Measurements from ENCODE around the gene USP47.

The USP47 gene

DNA sequence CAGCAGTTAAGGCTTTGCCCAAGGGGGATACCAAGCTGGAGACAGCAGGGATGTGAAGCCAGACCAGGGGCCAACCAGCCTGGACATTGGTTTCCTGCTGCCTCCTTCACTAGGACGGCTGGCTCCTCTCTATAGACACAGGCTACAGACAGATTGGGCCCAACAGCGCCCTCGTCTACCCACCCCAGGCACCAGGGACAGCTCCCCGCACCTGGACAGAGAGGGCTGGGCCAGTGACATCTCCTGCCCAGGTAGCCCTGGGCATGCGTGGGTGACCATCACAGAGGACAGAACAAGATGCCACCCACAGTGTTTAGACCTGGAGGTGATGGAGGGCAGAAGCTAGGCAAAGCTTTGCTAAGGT, 165.4 kb downstream of the USP47 start:
- in situ Hi-C loops (cut with MboI; ENCODE audit: low pct_unique_long_range_greater_than_20kb, low sequenced_read_pairs): no loop called here
- no peak for DNase-seq

DNA sequence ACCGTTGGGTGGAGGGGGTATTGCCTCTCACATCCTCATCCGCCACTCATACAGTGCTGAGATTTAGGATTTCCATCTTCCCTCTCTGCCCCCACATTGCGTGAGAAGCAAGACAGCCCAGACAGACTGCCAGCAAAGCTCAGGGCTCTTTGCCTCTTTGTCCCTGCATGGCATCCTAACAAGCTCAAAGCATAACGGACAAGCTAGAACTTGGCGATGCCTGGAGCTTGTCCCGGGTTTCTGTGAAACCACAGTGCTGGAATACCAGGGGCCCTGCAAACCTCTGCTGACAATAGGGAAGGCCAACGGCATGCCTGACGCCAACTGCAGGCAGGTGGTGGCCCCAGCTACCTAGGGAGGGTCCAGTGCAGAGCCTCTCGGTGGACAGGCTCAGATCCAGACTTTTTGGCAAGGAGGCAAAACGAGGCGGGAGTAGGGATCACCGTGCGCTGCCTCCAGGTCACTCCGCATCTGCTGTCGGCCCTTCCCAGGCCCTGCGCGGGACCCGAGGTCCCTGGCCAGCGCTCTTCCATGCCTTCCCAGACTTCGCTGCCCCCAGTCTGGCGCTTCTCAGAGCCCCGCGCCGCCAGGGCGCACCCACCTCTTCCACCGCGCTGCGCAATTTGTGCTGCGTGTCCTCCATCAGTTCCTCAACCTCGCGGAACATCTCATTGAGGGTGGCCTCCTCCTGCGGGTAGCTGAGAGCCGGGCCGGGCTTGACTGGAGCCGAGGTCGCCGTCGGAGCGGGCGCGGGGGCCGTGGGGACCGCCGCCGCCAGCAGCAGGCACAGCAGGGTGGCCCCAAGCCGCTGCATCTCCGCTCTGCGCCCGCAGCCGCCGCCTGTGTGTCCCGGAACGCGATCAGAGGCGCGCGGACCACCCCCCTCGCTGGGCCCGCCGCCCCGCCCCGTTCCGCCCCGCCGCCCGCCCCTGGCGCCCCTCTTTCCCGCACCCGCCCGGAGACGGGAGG, 166.3 kb downstream of the USP47 start, which contains the start of gene DKK3:
TSS of gene DKK3 (minus strand) at position 858 of the 969 bp plus-strand sequence. CDS start at position 814, 44 bp downstream.
- no peak for DNase-seq

More for the DNA sequence above, 166.3 kb downstream of the USP47 start, which contains the start of gene DKK3:
- in situ Hi-C loops (cut with MboI; ENCODE audit: low pct_unique_long_range_greater_than_20kb, low sequenced_read_pairs): no loop called here

Data from KBM-7 (cell line).